Fibroblast of villous mesenchyme (primary cell): Measurements from ENCODE around the gene KRT3. TPM values are rescaled to one million over a fixed set of nuclear protein-coding genes. Genes with fewer than 3 reads are reported as not detected.

Experiments
- DNase-seq: peaks from one replicate; pipeline ENCODE4 v3.0.0-alpha.2; 2010; ENCODE audit warnings: low read depth
- H3K4me3 ChIP-seq: 2 replicates; pipeline ENCODE4 v1.5.1; 2011; ENCODE audit warnings: low read depth, mild to moderate bottlenecking, low read length
- total RNA-seq: library from RNA; depleted of rRNA; stranded (reverse); fragments of >200 nt; gene quantifications from 2 replicates; pipeline ENCODE4 v1.2.3, GENCODE V29; 2012
- TF ChIP-seq, protein P1 (sequence below): IDR thresholded peaks from 2 replicates; pipeline ENCODE4 v1.5.1; 2012; ENCODE audit warnings: low read depth, mild to moderate bottlenecking, low read length; ENCODE audit not compliant: insufficient read depth

The KRT3 gene
- total RNA-seq, 1 donor, result not detected

DNA sequence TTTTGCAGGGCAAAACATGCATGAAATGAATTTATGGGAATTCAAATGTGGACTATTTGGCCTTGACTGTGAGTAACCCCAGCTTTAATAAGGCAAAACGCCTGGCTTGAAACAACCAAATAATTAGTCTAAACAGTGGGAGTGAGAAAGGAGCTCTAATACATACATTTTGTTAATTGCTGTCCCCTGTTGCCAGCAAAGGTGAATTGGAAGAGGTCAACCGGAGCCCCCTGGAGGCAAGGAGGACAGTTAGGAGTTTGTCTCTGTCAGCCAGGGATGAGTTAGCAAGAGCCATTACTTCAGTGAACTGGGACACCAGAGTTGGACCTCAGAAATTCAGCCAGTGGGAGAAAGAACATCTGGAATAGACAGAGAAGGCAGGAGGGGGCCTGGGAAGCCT lies 36.2 kb downstream of the KRT3 start:
- TF ChIP-seq, protein P1, sequence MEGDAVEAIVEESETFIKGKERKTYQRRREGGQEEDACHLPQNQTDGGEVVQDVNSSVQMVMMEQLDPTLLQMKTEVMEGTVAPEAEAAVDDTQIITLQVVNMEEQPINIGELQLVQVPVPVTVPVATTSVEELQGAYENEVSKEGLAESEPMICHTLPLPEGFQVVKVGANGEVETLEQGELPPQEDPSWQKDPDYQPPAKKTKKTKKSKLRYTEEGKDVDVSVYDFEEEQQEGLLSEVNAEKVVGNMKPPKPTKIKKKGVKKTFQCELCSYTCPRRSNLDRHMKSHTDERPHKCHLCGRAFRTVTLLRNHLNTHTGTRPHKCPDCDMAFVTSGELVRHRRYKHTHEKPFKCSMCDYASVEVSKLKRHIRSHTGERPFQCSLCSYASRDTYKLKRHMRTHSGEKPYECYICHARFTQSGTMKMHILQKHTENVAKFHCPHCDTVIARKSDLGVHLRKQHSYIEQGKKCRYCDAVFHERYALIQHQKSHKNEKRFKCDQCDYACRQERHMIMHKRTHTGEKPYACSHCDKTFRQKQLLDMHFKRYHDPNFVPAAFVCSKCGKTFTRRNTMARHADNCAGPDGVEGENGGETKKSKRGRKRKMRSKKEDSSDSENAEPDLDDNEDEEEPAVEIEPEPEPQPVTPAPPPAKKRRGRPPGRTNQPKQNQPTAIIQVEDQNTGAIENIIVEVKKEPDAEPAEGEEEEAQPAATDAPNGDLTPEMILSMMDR, result no peak
- no peak for DNase-seq
- H3K4me3 ChIP-seq, result no peak overlapping the region

DNA sequence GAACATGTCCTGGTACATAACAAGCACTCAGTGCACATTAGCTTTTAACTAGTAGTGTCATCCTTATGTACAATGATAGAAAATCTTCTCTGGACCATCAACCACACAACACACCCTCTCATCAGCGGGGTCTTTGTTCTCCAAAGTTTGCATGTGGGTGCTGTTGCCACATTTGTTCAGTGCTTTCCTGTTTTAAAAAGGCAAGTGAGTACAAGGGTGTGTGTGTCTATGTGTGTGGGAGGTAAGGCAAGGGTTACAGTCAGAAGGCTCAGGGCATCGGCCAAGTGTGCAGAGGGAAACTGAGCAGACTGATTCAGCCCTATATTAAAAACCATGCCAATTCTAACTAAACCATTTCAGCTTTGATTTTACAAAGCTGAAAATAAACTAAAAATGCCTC lies 36.7 kb downstream of the KRT3 start:
- no peak overlapping the region for H3K4me3 ChIP-seq
- no peak for DNase-seq
- TF ChIP-seq, protein P1, result no peak

DNA sequence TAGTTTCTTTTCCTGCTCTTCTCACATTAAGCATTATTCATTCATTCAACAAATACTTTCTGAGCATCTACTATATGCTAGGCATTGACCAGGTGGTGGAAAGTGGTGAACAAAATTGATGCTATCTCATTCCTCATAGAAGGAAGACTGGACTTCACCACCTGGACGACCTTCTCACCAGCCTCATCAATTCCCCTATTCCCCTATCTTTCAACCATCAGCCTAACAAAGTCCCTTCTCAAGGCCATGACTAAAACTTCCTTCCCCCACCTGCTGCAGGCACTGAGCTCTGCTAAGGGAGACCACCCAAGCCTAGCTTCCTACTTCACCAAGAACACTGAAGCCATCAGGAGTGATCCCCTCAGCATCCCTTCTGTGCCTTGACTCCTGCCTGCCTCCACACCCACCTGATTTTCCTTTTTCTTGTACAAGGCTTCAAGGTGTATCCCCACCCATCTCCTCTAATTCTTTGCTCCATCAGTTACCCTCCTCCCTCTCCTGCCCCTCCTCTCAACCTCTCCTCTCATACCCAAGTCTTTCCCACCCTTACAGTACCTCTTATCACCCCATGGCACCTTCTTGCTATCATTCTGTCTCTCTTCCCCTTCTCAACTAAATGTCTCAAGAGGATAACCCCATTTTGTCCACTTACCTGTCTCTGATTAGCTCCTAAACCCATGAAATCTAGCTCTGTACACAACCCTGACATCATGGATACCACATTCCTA lies 38.3 kb downstream of the KRT3 start:
- TF ChIP-seq, protein P1, result no peak
- DNase-seq, result no peak
- H3K4me3 ChIP-seq, result no peak overlapping the region

DNA sequence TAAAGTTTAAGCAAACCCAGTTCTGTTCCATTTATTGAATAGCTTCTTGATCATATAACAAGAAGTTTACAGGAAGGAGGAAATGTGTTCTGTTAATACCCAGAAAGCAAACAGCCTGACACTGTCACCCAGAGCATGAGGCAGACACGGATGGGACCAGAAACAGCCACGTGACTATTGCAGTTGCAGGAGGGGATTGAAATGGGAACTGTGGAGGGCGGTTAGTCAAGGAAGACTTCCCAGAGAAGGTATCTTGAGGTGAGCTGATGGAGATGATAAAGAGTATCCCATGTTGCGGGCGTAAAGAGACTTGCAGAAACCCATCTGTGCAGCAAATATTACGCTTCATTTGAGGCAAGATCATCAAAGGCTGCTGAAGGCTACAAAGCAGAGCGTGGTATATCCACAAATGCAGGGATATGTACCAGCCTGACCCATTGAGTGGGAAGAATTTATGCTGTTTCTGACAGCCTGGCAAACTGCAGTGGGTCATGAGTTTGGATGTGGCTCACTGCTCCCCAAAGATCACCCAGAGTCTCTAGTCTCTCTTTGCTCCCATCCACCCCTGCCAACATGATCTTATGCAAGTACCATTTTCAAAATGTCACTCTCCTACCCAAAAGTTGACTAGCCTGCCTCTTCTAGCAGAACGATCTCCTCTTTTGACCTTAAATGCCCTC lies 39.5 kb downstream of the KRT3 start:
- H3K4me3 ChIP-seq, result no peak overlapping the region
- TF ChIP-seq, protein P1, result no peak
- DNase-seq, result no peak

DNA sequence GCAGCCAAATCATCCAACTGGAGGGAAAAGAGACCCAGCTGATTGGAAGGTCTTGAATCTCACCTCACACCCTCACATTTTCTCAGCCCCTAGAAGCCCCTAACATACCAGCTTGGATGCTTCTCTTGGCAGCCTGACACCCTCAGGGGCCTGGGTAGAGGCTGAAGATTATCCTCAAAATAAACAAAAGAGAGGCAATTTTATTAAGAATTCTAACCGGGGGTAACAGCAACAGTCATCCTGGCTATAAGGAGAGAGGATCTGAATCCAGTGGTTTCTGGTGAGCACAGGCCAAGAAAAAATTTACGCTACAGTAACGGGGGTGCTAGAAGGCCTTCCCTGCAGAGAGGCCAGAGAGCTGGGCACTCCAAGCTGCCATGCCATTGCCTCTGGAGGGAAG lies 40.4 kb downstream of the KRT3 start:
- H3K4me3 ChIP-seq, result no peak overlapping the region
- TF ChIP-seq, protein P1, result no peak
- no peak for DNase-seq

DNA sequence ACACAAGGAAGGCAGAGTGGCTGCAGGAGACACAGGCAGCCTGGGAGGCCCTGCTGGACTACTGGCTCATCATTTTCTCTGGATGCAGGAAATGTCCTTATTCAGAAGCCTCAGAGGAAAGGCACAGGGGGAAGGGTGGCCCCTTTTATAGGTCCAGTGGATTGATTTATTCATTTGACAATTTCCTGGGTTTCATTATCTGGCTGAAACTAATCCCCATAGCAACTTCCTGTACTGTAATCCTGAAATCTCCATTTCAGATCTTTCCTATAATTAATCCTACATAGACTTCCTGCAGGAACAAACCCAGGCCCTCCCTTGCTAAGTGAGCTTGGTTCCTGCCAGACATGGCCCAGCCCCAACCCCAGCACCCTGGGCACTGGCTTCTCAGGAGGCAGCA lies 41.8 kb downstream of the KRT3 start:
- DNase-seq, result no peak
- H3K4me3 ChIP-seq, result no peak overlapping the region
- TF ChIP-seq, protein P1, result no peak
